ENCODE measurements around the gene MLLT6. TPM values are rescaled to one million over a fixed set of nuclear protein-coding genes. Genes with fewer than 3 reads are reported as not detected.

The MLLT6 gene
- total RNA-seq, 1 donor from 2014 or later: 155 TPM

DNA sequence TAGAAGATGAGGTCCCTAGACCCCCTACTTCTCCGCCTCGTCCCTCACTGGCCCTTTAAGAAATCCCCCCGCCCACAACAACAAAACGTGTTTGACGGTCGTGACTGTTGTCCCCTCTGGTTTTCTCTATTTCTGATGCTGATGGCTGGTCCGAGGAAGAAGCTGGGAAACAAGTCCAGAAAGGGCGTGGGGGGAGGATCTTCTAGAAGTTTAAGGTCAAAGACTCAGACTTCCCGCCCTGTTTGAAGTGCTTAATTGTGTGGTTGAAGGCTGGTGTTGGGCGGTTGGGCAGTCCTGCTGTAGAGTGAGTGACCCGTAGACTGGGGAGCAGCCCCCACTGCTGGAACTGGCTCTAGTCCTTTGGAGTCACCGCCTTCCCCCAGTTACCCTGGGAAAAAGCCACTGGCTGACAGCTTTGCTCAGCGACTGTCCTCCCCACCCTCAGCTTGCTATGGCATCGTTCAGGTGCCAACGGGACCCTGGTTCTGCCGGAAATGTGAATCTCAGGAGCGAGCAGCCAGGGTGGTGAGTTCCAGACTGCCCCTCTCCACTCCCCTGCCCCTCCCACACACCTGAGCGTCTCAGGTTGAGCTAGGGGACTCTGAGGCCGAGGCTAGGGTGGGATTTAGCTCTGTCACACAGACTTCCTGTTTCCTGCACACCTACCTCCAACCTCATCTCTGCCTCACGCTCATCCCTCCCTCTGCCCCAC is 1.6 kb downstream of the MLLT6 start:
- no peak for DNase-seq (ENCODE audit: low spot score, unreplicated experiment)
- Mint-ChIP-seq H3K4me3 (ENCODE audit: low read depth) (peak overlapping the region; percentile 90), H3K27ac (peak overlapping the region; percentile 57), H3K4me1 (ENCODE audit: low read depth) (peaks cover 38% of the 10 kb centered on the region), H3K9me3 (ENCODE audit: low read depth) (no peaks in the 10 kb centered on the region), H3K27me3 (peaks cover 9% of the 10 kb centered on the region), H3K36me3 (ENCODE audit: insufficient read depth) (peaks cover 13% of the 10 kb centered on the region)
- TF ChIP-seq CTCF (IDR thresholded peaks at IDR 0.05; ENCODE audit: unreplicated experiment): no peak

DNA sequence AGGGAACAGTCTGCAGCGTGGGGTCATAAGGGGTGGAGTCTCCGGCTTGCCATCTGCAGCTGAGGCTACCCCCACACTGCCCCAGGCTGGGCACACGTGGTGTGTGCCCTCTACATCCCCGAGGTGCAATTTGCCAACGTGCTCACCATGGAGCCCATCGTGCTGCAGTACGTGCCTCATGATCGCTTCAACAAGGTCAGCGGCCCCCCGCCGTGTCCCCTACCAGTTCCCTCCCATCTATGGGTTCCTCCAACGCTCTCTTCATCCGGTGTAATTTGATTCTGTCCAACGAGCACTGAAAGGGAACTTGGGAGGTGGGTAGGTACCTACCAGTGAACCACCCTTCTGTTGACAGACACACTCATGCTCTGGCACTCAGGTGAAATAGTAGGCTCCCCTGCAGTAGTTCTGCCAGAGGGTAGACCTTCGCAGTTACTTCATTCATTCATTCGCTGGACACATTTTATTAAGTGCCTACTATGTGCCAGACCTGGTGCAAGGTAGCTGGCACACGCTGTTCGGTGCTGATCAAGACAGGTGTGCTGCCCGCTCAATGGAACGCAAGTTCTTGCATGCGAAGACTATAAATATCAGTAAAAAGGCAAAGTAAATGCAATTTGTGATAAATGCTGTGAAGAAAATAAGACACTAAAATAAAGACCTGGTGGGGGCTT is 2.7 kb downstream of the MLLT6 start:
- TF ChIP-seq CTCF (IDR thresholded peaks at IDR 0.05; ENCODE audit: unreplicated experiment): no peak
- Mint-ChIP-seq H3K4me1 (ENCODE audit: low read depth) (peaks cover 37% of the 10 kb centered on the region), H3K9me3 (ENCODE audit: low read depth) (no peaks in the 10 kb centered on the region), H3K27me3 (peaks cover 9% of the 10 kb centered on the region), H3K4me3 (ENCODE audit: low read depth) (peak overlapping the region; percentile 90), H3K36me3 (ENCODE audit: insufficient read depth) (peaks cover 13% of the 10 kb centered on the region), H3K27ac (no peak overlapping the region)
- no peak for DNase-seq (ENCODE audit: low spot score, unreplicated experiment)

- TF ChIP-seq CTCF (IDR thresholded peaks at IDR 0.05; ENCODE audit: unreplicated experiment): no peak
- H3K27ac Mint-ChIP-seq: no peak overlapping the region
- peaks cover 29% of the 10 kb centered on the region for H3K4me1 Mint-ChIP-seq (ENCODE audit: low read depth)
- H3K36me3 Mint-ChIP-seq (ENCODE audit: insufficient read depth): peaks cover 16% of the 10 kb centered on the region
- no peak overlapping the region for H3K4me3 Mint-ChIP-seq (ENCODE audit: low read depth)
- DNase-seq (ENCODE audit: low spot score, unreplicated experiment): no peak
- H3K27me3 Mint-ChIP-seq: no peaks in the 10 kb centered on the region
- H3K9me3 Mint-ChIP-seq (ENCODE audit: low read depth): no peaks in the 10 kb centered on the region
These were observed 4.2 kb downstream of the MLLT6 start for GRCh38 chr17:38709104-38709820.

DNA sequence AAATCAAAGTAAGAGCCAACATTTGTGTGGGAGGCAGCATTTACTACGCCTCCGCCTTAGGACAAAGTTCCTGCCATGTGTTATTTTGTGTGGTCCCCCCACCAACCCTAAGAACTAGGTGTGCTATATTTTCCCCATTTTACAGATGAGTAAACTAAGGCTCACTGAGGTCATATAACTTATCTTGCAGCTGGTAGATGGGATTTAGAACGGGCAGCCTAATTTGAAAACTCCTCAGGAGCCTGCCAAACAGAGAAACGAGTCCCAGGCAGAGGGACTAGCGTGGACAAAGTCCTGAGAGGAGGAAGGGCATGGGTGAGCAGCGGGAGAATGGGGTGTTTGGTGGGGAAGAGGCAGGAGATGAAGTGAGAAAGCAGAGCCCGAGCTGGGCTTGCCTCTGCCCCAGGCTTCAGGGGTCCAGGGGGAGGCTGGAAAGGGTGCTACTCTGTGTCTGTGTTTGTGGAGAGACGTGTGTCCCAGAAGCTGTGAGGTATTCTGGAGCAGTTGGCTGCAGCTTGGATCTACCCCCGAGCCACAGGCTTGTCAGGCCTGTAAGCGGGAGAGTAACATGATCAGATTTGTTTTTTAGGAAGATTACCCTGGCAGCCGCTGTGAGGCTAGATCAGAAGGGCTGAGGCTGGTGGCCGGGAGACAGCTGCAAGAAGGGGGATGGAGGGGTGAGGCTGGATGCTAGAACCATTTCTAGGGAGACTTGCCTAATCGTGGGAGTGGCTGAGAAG is 5.0 kb downstream of the MLLT6 start:
- Mint-ChIP-seq H3K4me1 (ENCODE audit: low read depth) (peaks cover 26% of the 10 kb centered on the region), H3K36me3 (ENCODE audit: insufficient read depth) (peaks cover 18% of the 10 kb centered on the region), H3K27ac (no peak overlapping the region), H3K9me3 (ENCODE audit: low read depth) (no peaks in the 10 kb centered on the region), H3K27me3 (no peaks in the 10 kb centered on the region), H3K4me3 (ENCODE audit: low read depth) (no peak overlapping the region)
- no peak for DNase-seq (ENCODE audit: low spot score, unreplicated experiment)
- no peak for TF ChIP-seq CTCF (IDR thresholded peaks at IDR 0.05; ENCODE audit: unreplicated experiment)

DNA sequence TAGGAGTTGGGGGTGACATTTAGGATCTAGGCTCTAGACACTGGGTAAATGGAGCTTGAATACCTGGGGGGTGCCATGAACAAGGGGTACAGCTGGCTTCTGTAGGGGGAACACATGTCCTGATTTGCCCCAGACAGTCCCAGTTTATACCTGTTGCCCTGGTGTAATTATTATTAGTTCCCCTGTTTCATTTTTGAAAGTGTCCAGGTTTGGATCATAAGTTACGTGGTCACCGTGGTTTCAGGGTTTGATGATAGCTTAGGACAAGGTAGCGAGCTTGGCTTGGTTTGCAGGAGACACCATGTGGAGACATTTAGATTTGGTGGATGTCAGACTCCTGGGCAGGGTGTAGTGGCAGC is 5.5 kb downstream of the MLLT6 start:
- peaks cover 18% of the 10 kb centered on the region for H3K36me3 Mint-ChIP-seq (ENCODE audit: insufficient read depth)
- no peak for DNase-seq (ENCODE audit: low spot score, unreplicated experiment)
- peaks cover 26% of the 10 kb centered on the region for H3K4me1 Mint-ChIP-seq (ENCODE audit: low read depth)
- H3K27ac Mint-ChIP-seq: no peak overlapping the region
- H3K9me3 Mint-ChIP-seq (ENCODE audit: low read depth): no peaks in the 10 kb centered on the region
- no peak for TF ChIP-seq CTCF (IDR thresholded peaks at IDR 0.05; ENCODE audit: unreplicated experiment)
- no peak overlapping the region for H3K4me3 Mint-ChIP-seq (ENCODE audit: low read depth)
- H3K27me3 Mint-ChIP-seq: no peaks in the 10 kb centered on the region

All from progenitor cell of endocrine pancreas (in vitro differentiated cells).